IPS-18a (cell line): Measurements from ENCODE around the gene ASB2.
A peak's percentile ranks its signal among the peaks of the same experiment; 100 is the strongest.

Experiments
- H3K27ac ChIP-seq: one replicate; pipeline ENCODE4 v1.5.1; 2013; ENCODE audit warnings: low read length
- H3K27me3 ChIP-seq: one replicate; pipeline ENCODE4 v1.6.1; 2013; ENCODE audit warnings: mild to moderate bottlenecking, low read length; ENCODE audit not compliant: control insufficient read depth, insufficient read depth
- H3K36me3 ChIP-seq: one replicate; pipeline ENCODE4 v1.6.1; 2013; ENCODE audit warnings: low read depth, low read length; ENCODE audit not compliant: control insufficient read depth
- H3K4me1 ChIP-seq: one replicate; pipeline ENCODE4 v1.6.1; 2013; ENCODE audit warnings: low read depth, low read length; ENCODE audit not compliant: control insufficient read depth
- H3K4me3 ChIP-seq: one replicate; pipeline ENCODE4 v1.5.1; 2013; ENCODE audit warnings: low read length
- H3K9ac ChIP-seq: one replicate; pipeline ENCODE4 v1.6.1; 2013; ENCODE audit warnings: mild to moderate bottlenecking, low read length, moderate library complexity
- H3K9me3 ChIP-seq: one replicate; pipeline ENCODE4 v1.6.1; 2013; ENCODE audit warnings: low read depth, low read length; ENCODE audit not compliant: control insufficient read depth

Gene ASB2

DNA sequence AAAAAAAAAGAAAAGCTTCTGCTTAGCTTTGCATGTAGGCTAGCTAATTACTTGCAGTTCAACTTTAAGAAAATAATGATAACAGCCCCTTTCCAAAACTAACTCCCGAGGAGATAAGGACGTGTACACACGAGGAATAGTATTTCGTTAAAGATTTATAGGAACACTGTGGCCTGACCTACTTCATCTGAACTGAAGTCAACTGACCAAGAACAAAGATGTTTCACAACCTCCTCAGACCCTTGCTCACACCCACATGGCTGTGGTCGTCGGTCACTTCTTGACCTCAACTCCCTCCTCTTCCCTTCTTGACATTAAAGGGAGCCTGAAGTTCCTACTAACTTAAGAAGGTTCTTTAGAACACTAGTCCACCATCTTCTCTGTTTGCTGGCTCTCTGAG is 74.6 kb downstream of the ASB2 start:
- Histone ChIP-seq H3K4me1 (no peaks in the 10 kb centered on the region), H3K27ac (no peak overlapping the region), H3K36me3 (no peaks in the 10 kb centered on the region), H3K9me3 (no peaks in the 10 kb centered on the region), H3K9ac (no peak overlapping the region), H3K4me3 (no peak overlapping the region), H3K27me3 (no peaks in the 10 kb centered on the region)

DNA sequence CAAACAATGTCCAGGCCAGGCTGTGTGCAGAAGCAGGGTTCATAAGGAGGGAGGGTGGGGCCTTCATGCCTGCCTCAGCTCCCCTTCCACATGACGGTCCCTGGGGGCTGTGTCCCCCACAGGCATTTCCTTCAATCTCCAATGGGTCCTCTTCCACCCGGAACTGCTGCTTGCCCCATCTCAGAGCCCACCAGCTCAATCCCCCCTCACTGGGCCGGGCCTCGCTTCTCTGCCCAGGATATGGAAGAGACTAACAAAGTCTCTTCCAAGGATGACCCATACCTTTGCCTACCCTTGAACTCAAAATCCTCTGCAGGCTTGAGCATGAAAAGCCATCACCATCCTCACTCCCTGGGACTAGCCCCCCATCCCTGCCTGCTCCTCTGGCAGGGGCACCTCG is 77.6 kb downstream of the ASB2 start:
- no peak overlapping the region for H3K4me3 ChIP-seq

DNA sequence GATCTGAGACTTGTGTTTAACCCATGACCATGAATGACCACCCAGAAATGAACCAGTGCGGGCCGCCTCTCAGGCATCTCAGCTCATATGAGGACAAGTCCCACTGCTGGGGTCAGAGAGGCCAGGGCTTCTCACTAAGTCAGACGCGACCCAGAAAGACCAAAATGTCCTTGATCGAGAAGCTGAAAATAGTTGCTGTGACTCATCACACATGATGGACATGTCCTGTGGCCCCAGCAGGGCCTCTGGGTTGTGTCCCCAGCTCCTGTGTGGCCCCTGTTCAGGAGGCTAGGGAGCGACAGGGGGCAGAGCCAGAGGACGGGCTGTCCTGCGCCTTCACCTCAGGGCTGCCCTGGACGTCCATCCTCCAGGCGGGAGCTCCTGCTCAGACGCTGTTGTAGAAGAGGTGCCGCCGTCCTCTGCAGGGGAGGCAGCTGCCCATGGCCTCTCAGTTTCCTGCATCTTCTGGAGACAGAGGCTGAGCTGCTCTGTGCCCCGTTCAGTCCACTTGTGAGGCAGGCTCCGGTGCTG is 78.2 kb downstream of the ASB2 start:
- no peaks in the 10 kb centered on the region for H3K27me3 ChIP-seq
- H3K4me3 ChIP-seq, result no peak overlapping the region
- peaks cover 16% of the 10 kb centered on the region for H3K4me1 ChIP-seq
- no peaks in the 10 kb centered on the region for H3K9me3 ChIP-seq
- H3K27ac ChIP-seq, result no peak overlapping the region
- H3K36me3 ChIP-seq, result no peaks in the 10 kb centered on the region
- no peak overlapping the region for H3K9ac ChIP-seq

More for the DNA sequence above, 77.6 kb downstream of the ASB2 start:
- peaks cover 10% of the 10 kb centered on the region for H3K4me1 ChIP-seq
- no peak overlapping the region for H3K9ac ChIP-seq
- no peaks in the 10 kb centered on the region for H3K27me3 ChIP-seq
- H3K36me3 ChIP-seq, result no peaks in the 10 kb centered on the region
- H3K27ac ChIP-seq, result no peak overlapping the region
- H3K9me3 ChIP-seq, result no peaks in the 10 kb centered on the region

DNA sequence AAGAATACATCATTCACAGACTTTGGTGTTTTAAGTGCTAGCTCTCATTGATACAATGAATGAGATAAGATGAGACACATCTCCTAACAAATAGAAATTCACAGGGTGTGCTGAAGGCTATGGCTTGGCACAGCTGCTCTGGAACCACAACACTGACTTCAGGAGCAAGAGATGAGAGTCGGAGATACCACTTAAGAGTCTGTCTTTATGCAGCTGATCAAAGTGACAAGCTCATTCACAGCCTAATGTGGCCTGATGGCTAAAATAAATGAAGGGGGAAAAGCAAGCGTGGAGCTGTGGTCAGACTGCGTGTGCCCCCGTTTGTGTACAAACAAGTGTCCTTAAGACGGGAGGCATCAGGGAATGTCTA is 78.9 kb downstream of the ASB2 start:
- H3K9ac ChIP-seq, result no peak overlapping the region
- H3K27me3 ChIP-seq, result no peaks in the 10 kb centered on the region
- H3K4me1 ChIP-seq, result peaks cover 17% of the 10 kb centered on the region
- no peaks in the 10 kb centered on the region for H3K36me3 ChIP-seq
- no peaks in the 10 kb centered on the region for H3K9me3 ChIP-seq
- no peak overlapping the region for H3K27ac ChIP-seq
- no peak overlapping the region for H3K4me3 ChIP-seq

DNA sequence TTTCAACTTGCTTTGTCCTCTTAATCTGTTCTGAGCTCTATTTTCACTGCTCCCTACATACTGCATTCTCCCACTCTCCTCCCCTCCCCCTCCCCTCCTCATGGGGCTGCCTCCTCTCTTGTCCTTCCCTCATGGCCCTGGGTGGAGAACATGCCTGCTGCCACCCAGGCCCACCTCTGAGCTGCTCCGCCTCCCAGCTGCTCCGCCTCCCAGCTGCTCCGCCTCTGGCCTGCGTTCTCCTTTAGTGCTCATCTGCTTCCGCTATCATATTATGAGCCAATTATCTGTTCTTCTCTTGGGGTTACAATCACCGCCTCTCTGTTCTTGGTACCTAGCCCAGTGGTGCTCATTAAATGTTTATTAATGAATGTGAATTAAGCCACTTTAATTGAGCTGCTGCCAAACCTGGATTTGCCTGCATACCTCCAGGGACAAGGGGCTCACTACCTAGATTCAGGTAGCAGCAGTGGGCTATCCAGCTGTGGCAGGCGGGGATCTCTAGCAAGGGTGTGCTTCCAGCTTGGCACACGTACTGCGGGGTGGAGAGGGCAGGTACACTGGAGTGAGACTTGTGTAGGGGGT is 81.3 kb downstream of the ASB2 start:
- Histone ChIP-seq H3K4me3 (no peak overlapping the region), H3K9ac (no peak overlapping the region), H3K27me3 (no peaks in the 10 kb centered on the region), H3K9me3 (no peaks in the 10 kb centered on the region), H3K27ac (no peak overlapping the region), H3K36me3 (no peaks in the 10 kb centered on the region), H3K4me1 (peaks cover 17% of the 10 kb centered on the region)

DNA sequence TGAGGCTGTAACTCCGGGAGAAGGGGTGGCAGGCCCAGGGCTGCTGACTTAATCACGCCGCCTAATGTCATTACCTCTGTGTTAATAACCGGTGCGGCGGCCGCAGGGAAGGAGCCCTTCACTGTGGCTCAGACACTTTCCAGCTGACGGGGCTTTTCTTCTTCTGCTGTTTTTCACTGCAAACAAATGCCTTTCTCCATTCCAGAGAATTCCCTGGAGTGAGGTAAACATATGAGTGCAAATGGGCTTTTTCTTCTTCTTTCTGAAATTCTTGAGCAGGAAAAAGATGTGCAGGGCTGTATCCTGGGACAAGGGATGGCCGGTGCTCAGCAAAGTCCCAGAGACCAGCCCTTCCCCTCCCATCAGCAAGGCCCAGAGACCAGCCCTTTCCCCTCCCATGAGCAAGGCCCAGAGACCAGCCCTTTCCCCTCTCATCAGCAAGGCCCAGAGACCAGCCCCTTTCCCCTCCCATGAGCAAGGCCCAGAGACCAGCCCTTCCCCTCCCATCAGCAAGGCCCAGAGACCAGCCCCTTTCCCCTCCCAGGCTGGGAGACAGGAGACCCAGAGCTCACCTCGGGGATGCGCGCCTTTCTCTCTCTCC is 82.6 kb downstream of the ASB2 start:
- no peaks in the 10 kb centered on the region for H3K9me3 ChIP-seq
- H3K27ac ChIP-seq, result no peak overlapping the region
- peak overlapping the region; percentile 10 for H3K4me3 ChIP-seq
- peaks cover 17% of the 10 kb centered on the region for H3K4me1 ChIP-seq
- no peaks in the 10 kb centered on the region for H3K36me3 ChIP-seq
- peak overlapping the region; percentile 20 for H3K9ac ChIP-seq
- H3K27me3 ChIP-seq, result no peaks in the 10 kb centered on the region

DNA sequence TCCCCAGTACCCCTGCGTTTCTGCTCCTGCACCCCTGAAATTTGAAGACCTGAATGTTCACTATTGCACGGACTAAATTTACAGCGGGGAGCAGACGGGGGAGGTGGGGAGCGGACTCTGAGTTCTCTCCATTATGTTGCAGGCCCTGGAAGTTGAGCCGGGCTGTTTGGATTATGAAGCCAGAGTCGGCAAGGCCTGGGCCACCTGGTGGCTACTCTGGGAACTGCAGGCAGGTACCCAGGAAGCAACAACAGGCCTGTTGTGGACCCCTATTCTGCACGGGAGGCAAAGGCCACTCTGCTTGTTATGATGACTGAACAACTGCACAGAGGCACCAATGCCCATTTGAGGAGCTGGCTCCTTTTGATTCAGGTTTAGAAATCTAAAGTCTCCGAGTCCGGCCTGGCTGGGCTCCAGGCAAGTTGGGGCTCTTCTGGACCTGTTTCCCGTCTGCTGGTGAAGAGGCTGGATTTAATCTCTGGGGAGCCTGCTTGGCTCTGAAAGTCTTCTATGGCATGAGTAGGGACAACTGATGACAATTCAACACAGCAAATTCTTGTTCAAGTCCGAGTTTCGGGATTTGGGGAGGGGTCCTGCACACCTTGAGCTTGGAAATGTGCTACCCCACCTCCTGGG is 83.3 kb downstream of the ASB2 start:
- no peak overlapping the region for H3K27ac ChIP-seq
- no peak overlapping the region for H3K9ac ChIP-seq
- no peak overlapping the region for H3K4me3 ChIP-seq

DNA sequence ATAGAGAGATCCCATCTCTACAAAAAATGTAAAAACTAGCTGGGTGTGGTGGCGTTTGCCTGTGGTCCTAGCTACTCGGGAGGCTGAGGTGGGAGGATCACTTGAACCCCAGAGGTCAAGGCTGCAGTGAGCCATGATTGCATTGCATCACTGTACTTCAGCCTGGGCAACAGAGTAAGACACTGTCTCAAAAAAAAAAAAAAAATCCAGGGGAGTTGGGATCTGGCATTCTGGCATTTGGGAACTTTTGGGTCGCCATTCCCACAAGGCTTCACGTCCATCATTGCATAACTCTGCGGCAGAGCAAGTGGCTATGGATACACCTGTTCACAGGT is 83.9 kb downstream of the ASB2 start:
- no peak overlapping the region for H3K9ac ChIP-seq
- no peak overlapping the region for H3K27ac ChIP-seq
- no peaks in the 10 kb centered on the region for H3K27me3 ChIP-seq
- H3K36me3 ChIP-seq, result no peaks in the 10 kb centered on the region
- H3K4me1 ChIP-seq, result peaks cover 17% of the 10 kb centered on the region
- H3K9me3 ChIP-seq, result no peaks in the 10 kb centered on the region
- H3K4me3 ChIP-seq, result no peak overlapping the region

More for the DNA sequence above, 83.3 kb downstream of the ASB2 start:
- no peaks in the 10 kb centered on the region for H3K36me3 ChIP-seq
- H3K4me1 ChIP-seq, result peaks cover 17% of the 10 kb centered on the region
- H3K27me3 ChIP-seq, result no peaks in the 10 kb centered on the region
- H3K9me3 ChIP-seq, result no peaks in the 10 kb centered on the region

DNA sequence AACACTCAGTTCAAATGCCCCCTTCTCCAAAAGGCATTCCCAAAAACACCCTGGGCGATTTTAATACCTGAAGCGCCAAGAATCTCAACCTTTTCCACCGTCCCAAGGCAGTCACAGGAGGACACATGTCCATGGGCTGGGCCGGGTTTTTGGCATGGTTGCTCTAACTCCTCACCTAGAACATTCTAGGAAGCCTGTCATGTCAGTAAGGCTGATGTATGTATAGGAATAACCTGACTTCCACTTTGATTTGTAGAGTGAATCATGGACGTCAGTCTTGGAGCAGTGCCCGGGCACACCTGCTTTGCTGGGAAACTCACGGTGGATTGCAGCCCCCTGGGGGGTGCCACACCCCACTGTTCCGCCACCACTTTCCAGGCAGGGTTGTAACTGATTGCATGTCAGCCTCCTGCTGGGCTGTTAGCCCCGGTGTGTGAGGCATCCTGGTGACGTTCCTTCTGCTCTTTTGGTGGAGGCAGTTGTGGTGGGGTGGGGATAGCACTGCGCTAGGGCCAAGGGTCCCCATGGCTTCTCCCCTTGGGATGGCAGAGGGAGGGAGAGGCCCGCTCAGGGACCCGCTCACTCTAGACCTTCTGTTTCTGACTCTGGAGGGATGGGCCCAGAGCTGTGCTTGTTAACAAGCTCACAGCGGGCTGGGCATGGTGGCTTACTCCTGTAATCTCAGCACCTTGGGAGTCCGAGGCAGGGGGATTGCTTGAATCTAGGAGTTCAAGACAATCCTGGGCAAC is 84.4 kb downstream of the ASB2 start:
- Histone ChIP-seq H3K9ac (no peak overlapping the region), H3K36me3 (no peaks in the 10 kb centered on the region), H3K4me3 (no peak overlapping the region), H3K27me3 (no peaks in the 10 kb centered on the region), H3K9me3 (no peaks in the 10 kb centered on the region), H3K27ac (no peak overlapping the region), H3K4me1 (peaks cover 17% of the 10 kb centered on the region)

DNA sequence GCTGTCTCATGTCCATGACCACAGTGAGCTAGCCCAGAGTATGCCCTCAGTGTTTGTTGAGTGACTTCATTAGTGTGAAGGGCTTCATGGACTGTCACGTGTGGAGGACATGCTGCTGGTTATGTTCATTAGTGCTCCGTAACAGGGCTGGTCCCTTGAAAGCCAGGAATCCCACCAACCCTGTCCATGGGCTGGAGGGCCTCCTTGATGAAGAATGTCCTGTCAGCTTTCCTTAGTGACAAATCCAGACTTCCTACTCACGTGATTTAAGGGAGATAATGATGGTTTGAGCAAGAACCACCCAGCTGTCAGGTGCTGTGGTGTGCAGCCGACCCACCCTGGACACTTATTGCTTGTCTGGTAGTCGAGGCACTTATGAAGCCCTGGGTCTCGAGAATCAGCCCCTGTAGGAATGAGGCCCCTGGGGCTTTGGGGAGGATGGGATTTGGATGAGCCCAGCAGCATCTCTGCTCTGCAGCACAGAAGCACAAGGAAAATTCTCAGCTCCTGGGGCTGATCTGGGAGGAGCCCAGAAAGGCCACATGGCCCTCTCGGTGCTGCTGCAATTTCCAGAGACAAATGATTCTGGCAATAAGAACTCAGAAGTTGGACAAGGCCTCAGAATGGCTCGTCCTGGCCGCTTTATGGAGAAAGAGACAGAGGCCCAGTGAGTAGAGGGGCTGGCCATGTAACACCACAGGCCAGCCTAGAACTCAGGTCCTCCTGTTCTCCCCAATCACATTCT is 86.5 kb downstream of the ASB2 start:
- no peak overlapping the region for H3K27ac ChIP-seq
- no peak overlapping the region for H3K4me3 ChIP-seq
- peaks cover 17% of the 10 kb centered on the region for H3K4me1 ChIP-seq
- H3K9ac ChIP-seq, result no peak overlapping the region
- no peaks in the 10 kb centered on the region for H3K36me3 ChIP-seq
- H3K9me3 ChIP-seq, result no peaks in the 10 kb centered on the region
- no peaks in the 10 kb centered on the region for H3K27me3 ChIP-seq

DNA sequence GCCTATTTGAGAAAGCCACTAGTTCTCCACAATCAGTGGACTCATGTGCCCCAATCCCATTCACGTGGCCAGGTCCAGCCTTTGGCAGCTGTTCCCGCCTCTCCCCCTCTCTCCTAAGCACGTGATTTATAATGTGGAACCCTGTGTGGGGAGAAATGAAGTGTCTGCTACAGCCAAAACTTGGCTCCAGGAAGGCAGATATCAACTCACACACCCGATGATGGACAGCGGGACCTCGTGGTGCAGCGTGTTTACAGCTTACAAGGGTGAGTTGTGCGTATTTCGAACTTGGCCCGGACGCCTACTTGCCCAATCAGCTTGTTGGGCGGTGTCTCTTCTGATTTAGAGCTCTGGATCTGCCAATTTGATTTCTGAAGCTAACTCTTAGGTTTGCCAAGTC is 87.4 kb downstream of the ASB2 start:
- Histone ChIP-seq H3K4me1 (peaks cover 8% of the 10 kb centered on the region), H3K36me3 (no peaks in the 10 kb centered on the region), H3K4me3 (no peak overlapping the region), H3K27me3 (no peaks in the 10 kb centered on the region), H3K9ac (no peak overlapping the region), H3K27ac (no peak overlapping the region), H3K9me3 (no peaks in the 10 kb centered on the region)
